ENCODE data around the gene CPNE2.

DNA sequence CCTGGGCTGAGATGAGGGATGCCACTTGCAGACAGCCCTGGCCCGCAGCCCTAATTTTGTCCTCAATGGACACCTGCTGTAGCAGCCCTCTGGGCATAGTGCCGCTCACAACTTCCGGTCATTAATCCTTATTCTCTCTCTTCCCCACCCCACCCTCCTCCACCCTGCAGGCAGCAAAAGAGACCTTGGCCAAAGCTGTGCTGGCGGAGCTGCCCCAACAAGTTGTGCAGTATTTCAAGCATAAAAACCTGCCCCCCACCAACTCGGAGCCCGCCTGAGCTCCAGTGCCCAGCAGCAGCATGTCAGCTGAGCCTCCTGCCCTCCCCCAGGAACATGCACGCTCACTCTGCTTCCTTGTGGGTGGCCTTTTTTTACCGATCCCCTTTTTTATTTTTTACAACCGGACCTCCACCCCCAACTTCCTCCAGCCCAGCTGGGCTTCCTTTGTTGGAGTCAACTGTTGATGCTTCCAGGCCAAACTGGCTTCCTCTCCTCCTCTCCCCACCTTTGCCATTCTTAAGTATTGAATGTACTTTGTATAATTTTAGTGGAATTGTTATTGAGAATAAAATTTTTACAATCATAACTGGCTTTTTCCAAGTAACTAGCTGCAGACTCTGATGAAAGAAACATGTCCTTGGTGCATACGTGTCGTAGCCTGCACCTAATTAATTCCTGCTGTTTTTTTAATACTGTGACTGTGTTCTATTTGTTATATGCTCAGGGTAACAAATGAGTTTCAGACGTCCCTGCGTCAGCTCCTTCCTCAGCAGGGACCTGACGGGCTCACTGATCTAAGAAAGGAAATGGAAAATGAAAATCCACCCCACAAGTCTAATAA lies 55.2 kb downstream of the CPNE2 start:
- TF ChIP-seq RBBP5 (conservative IDR thresholded peaks at IDR 0.05): no peak
- TF ChIP-seq CTCF (IDR thresholded peaks at IDR 0.05 in 2 of 3, conservative IDR thresholded peaks at IDR 0.05 in 1 of 3; ENCODE audit: control insufficient read depth in 2 of 3, extremely low read depth in 1 of 3, insufficient read depth in 1 of 3, low read depth in 3 of 3, low read length in 3 of 3): no peak
- TF ChIP-seq EP300 (IDR thresholded peaks at IDR 0.05; ENCODE audit: borderline replicate concordance in 1 of 2, control insufficient read depth in 1 of 2, low read depth in 2 of 2, low read length in 2 of 2): no peak
- TF ChIP-seq STAT3 (IDR thresholded peaks at IDR 0.05; ENCODE audit: low read depth, low read length): no peak
- no peak for TF ChIP-seq EZH2 (IDR thresholded peaks at IDR 0.05; ENCODE audit: borderline replicate concordance, control insufficient read depth, low read depth, low read length)
- no peak for TF ChIP-seq ATF3 (IDR thresholded peaks at IDR 0.05; ENCODE audit: borderline replicate concordance, extremely low read depth, low read depth, low read length)
- TF ChIP-seq POLR2A (IDR thresholded peaks at IDR 0.05; ENCODE audit: low read depth, low read length): no peak
- no peak for TF ChIP-seq JUNB (IDR thresholded peaks at IDR 0.05)
- TF ChIP-seq CREM (IDR thresholded peaks at IDR 0.05; ENCODE audit: low read depth): no peak
- TF ChIP-seq, protein P1, sequence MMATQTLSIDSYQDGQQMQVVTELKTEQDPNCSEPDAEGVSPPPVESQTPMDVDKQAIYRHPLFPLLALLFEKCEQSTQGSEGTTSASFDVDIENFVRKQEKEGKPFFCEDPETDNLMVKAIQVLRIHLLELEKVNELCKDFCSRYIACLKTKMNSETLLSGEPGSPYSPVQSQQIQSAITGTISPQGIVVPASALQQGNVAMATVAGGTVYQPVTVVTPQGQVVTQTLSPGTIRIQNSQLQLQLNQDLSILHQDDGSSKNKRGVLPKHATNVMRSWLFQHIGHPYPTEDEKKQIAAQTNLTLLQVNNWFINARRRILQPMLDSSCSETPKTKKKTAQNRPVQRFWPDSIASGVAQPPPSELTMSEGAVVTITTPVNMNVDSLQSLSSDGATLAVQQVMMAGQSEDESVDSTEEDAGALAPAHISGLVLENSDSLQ (IDR thresholded peaks at IDR 0.05): no peak
- TF ChIP-seq SP1 (IDR thresholded peaks at IDR 0.05; ENCODE audit: low read depth, low read length): no peak
